Measurements from ENCODE around the gene SRRT. TPM values are rescaled to one million over a fixed set of nuclear protein-coding genes. Genes with fewer than 3 reads are reported as not detected.
A peak's percentile ranks its signal among the peaks of the same experiment; 100 is the strongest.

The SRRT gene
- total and polyA plus RNA-seq, 3 donors from 2014 or later, result 255 to 389 (median 291) TPM

- Histone ChIP-seq H3K4me1 (peaks cover 27% of the 10 kb centered on the region), H3K27ac (peak overlapping the region; percentile 96), H3K36me3 (ENCODE audit: low read depth, missing control alignments) (no peaks in the 10 kb centered on the region), H3K4me3 (peak overlapping the region; percentile 76 to 99), H3K9me3 (no peaks in the 10 kb centered on the region), H3K27me3 (no peaks in the 10 kb centered on the region)
- no peak for DNase-seq
- TF ChIP-seq POLR2A (IDR thresholded peaks at IDR 0.05) (no peak), CTCF (IDR thresholded peaks at IDR 0.05) (no peak)
- WGBS, 2 donors, result 41 to 43% methylated on average over 7 to 8 of the region's 8 CpGs
- intact Hi-C loops (cut with DNase I; ENCODE audit: low total_unique reads), result no loop called here
These were observed 665 bp upstream of the SRRT start for GRCh38 chr7:100874300-100874576.

GRCh38 chr7:100875356-100875751, 451 bp downstream of the SRRT start:
- Histone ChIP-seq H3K36me3 (ENCODE audit: low read depth, missing control alignments) (no peaks in the 10 kb centered on the region), H3K4me3 (peak overlapping the region; percentile 76 to 99), H3K9me3 (no peaks in the 10 kb centered on the region), H3K4me1 (peaks cover 27% of the 10 kb centered on the region), H3K27ac (peak overlapping the region; percentile 96), H3K27me3 (no peaks in the 10 kb centered on the region)
- TF ChIP-seq POLR2A (IDR thresholded peaks at IDR 0.05) (no peak), CTCF (IDR thresholded peaks at IDR 0.05) (no peak)
- 0% methylated on average over 12 to 39 of the region's 39 CpGs for WGBS, 2 donors
- no peak for DNase-seq
- intact Hi-C loops (cut with DNase I; ENCODE audit: low total_unique reads), result no loop called here

- Histone ChIP-seq H3K9me3 (no peaks in the 10 kb centered on the region), H3K27me3 (no peaks in the 10 kb centered on the region), H3K27ac (no peak overlapping the region), H3K36me3 (ENCODE audit: low read depth, missing control alignments) (no peaks in the 10 kb centered on the region), H3K4me1 (peaks cover 27% of the 10 kb centered on the region), H3K4me3 (no peak overlapping the region)
- DNase-seq, result no peak
- TF ChIP-seq CTCF (IDR thresholded peaks at IDR 0.05) (no peak), POLR2A (IDR thresholded peaks at IDR 0.05) (no peak)
- intact Hi-C loops (cut with DNase I; ENCODE audit: low total_unique reads), result no loop called here
- 69 to 71% methylated on average over 7 of the region's 7 CpGs for WGBS, 2 donors
These were observed 3.1 kb downstream of the SRRT start for GRCh38 chr7:100878013-100878412.

- H3K36me3 ChIP-seq (ENCODE audit: low read depth, missing control alignments), result no peaks in the 10 kb centered on the region
- WGBS, 2 donors, result 80% methylated on average over 6 of the region's 6 CpGs
- H3K4me1 ChIP-seq, result peaks cover 27% of the 10 kb centered on the region
- H3K27ac ChIP-seq, result no peak overlapping the region
- H3K27me3 ChIP-seq, result no peaks in the 10 kb centered on the region
- TF ChIP-seq CTCF (IDR thresholded peaks at IDR 0.05) (no peak), POLR2A (IDR thresholded peaks at IDR 0.05) (no peak)
- intact Hi-C loops (cut with DNase I; ENCODE audit: low total_unique reads), result no loop called here
- H3K4me3 ChIP-seq, result no peak overlapping the region
- H3K9me3 ChIP-seq, result no peaks in the 10 kb centered on the region
- DNase-seq, result no peak
These were observed 3.8 kb downstream of the SRRT start for GRCh38 chr7:100878685-100879084.

- intact Hi-C loops (cut with DNase I; ENCODE audit: low total_unique reads), result no loop called here
- TF ChIP-seq CTCF (IDR thresholded peaks at IDR 0.05) (no peak), POLR2A (IDR thresholded peaks at IDR 0.05) (no peak)
- WGBS, 2 donors, result 62 to 79% methylated on average over 11 of the region's 11 CpGs
- Histone ChIP-seq H3K36me3 (ENCODE audit: low read depth, missing control alignments) (no peaks in the 10 kb centered on the region), H3K4me1 (peaks cover 21% of the 10 kb centered on the region), H3K27me3 (no peaks in the 10 kb centered on the region), H3K27ac (no peak overlapping the region), H3K4me3 (no peak overlapping the region), H3K9me3 (no peaks in the 10 kb centered on the region)
- no peak for DNase-seq
These were observed 4.9 kb downstream of the SRRT start for GRCh38 chr7:100879685-100880261.
